ENCODE measurements around the gene NEMP2. TPM values are rescaled to one million over a fixed set of nuclear protein-coding genes. Genes with fewer than 3 reads are reported as not detected.

Gene NEMP2
- total and polyA plus RNA-seq, 12 donors = 0.61 to 8.4 (median 4.9) TPM

GRCh38 chr2:190526105-190526750 lies 8.3 kb downstream of the NEMP2 start:
- Histone ChIP-seq H3K9me3 (replicated peaks in 1 of 3) (no peaks in the 10 kb centered on the region), H3K27me3 (no peaks in the 10 kb centered on the region), H3K27ac (no peak overlapping the region), H3K4me3 (no peak overlapping the region), H3K4me1 (replicated peaks in 1 of 2) (no peaks in the 10 kb centered on the region), H3K36me3 (replicated peaks in 1 of 2) (no peaks in the 10 kb centered on the region)
- TF ChIP-seq CTCF (IDR thresholded peaks at IDR 0.05) (no peak), POLR2A (IDR thresholded peaks at IDR 0.05) (no peak)
- no peak for DNase-seq
- WGBS, 4 donors = 62 to 75% (median 69%) methylated on average over 4 of the region's 4 CpGs
- intact Hi-C loops (cut with DNase I) = no loop called here

- Histone ChIP-seq H3K27me3 (no peaks in the 10 kb centered on the region), H3K4me3 (no peak overlapping the region), H3K27ac (no peak overlapping the region), H3K36me3 (replicated peaks in 1 of 2) (no peaks in the 10 kb centered on the region), H3K4me1 (replicated peaks in 1 of 2) (no peaks in the 10 kb centered on the region), H3K9me3 (replicated peaks in 1 of 3) (no peaks in the 10 kb centered on the region)
- TF ChIP-seq CTCF (IDR thresholded peaks at IDR 0.05) = no peak
- TF ChIP-seq POLR2A (IDR thresholded peaks at IDR 0.05) = no peak
- DNase-seq = no peak
- intact Hi-C loops (cut with DNase I) = no loop called here
Measured at GRCh38 chr2:190524928-190525327, 9.6 kb downstream of the NEMP2 start.

- H3K36me3 ChIP-seq (replicated peaks in 1 of 2) = no peaks in the 10 kb centered on the region
- DNase-seq = no peak
- H3K4me3 ChIP-seq = no peak overlapping the region
- H3K27me3 ChIP-seq = no peaks in the 10 kb centered on the region
- no peak for TF ChIP-seq CTCF (IDR thresholded peaks at IDR 0.05)
- TF ChIP-seq POLR2A (IDR thresholded peaks at IDR 0.05) = no peak
- H3K27ac ChIP-seq = no peak overlapping the region
- H3K4me1 ChIP-seq (replicated peaks in 1 of 2) = no peaks in the 10 kb centered on the region
- H3K9me3 ChIP-seq (replicated peaks in 1 of 3) = no peaks in the 10 kb centered on the region
- WGBS, 4 donors = 79 to 100% (median 92%) methylated on average over 1 of the region's 1 CpG
- intact Hi-C loops (cut with DNase I) = loop anchor here in 1 of 2 donors (10.0 kb wide), 1 partner anchor 135 kb away; no protein-coding TSS in a partner anchor
Measured at GRCh38 chr2:190519975-190520767, 14.4 kb downstream of the NEMP2 start.

DNA sequence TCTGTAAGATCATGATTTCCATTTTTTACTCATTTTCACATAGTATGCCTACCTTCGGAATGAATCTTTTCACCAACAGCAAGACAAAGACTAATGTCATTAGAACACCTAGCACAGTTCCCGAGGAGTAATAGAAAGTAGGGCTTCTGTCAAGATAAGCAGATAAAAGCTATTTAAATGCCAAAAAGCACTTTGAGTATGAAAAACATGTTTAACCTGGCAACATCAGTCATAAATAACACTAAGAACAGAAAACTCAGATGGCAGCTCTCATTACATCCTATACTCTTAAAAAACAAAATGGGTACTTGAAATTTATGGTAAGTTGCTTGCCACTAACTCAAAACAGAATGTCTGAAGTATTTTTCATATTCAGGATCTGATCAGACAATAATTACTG lies 17.1 kb downstream of the NEMP2 start:
- WGBS, 4 donors = 63 to 80% (median 76%) methylated on average over 2 of the region's 2 CpGs
- no peaks in the 10 kb centered on the region for H3K27me3 ChIP-seq
- H3K4me3 ChIP-seq = no peak overlapping the region
- no peaks in the 10 kb centered on the region for H3K4me1 ChIP-seq (replicated peaks in 1 of 2)
- TF ChIP-seq CTCF (IDR thresholded peaks at IDR 0.05) (no peak), POLR2A (IDR thresholded peaks at IDR 0.05) (no peak)
- no peak for DNase-seq
- intact Hi-C loops (cut with DNase I) = loop anchor here in 1 of 2 donors (10.0 kb wide), 1 partner anchor 133 kb away; no protein-coding TSS in a partner anchor
- peaks cover 0 to 4% of the 10 kb centered on the region in 2 donors for H3K36me3 ChIP-seq (replicated peaks in 1 of 2)
- no peaks in the 10 kb centered on the region for H3K9me3 ChIP-seq (replicated peaks in 1 of 3)
- no peak overlapping the region for H3K27ac ChIP-seq

Measured in adrenal gland (tissue), 12 donors.